Measurements from ENCODE around the gene PLPPR1.

DNA sequence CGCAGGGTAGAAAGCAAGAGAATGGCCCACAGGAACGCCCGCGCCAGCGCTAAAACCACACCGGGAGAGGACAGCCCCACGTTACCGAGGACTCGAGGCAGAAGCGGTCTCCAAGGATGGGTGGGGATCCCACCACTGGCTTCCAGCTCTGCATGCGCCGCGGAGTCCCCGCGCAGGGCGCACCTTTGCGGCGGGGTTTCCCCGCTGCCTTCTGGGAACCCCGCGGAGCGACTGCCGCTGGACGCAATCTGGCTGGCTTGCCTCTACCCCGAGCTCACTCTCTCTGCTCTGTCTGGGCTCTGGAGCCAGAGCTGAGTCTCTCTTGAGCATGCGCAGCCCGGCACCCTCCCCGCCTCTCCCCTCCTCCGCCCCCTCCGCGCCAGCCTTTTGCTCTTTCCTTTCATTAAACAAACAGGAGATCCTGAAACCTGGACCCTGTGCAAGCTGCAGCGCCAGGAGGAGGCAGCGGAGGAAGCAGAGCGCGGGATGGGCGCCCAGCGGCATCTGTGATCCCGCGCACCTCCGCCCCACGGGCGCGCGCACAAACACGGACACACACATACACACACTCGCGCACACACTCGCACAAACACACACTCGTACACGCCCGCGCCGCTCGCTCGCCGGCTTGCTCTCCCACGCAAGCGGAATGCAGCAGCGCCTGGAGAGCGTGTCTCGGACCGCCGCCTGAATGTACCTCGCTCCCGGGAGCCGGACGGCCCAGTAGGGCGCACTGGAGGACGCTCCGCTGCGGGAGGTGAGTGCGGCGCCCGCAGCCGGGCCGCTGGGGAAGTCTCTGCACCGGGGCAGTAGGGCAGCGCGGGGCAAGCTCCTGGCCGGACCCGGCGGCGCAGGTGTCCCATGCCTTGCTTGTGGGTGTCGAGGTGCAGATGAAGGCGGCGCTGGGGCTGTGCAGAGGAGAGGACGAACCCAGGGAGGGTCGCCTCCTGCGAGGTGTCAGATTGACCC is at the start of gene PLPPR1:
- TF ChIP-seq ATF3 (IDR thresholded peaks at IDR 0.05) (no peak), TAF1 (conservative IDR thresholded peaks at IDR 0.05) (peak; percentile 15), RAD21 (IDR thresholded peaks at IDR 0.05) (peak; percentile 36 to 50), GABPA (IDR thresholded peaks at IDR 0.05 in 1 of 2, conservative IDR thresholded peaks at IDR 0.05 in 1 of 2) (no peak), RXRA (IDR thresholded peaks at IDR 0.05) (no peak), YY1 (IDR thresholded peaks at IDR 0.05) (peak; percentile 9), JUND (IDR thresholded peaks at IDR 0.05) (no peak), EGR1 (IDR thresholded peaks at IDR 0.05; ENCODE audit: low read depth in 2 of 2) (peak; percentile 28 to 44)
- TF ChIP-seq, protein P1, sequence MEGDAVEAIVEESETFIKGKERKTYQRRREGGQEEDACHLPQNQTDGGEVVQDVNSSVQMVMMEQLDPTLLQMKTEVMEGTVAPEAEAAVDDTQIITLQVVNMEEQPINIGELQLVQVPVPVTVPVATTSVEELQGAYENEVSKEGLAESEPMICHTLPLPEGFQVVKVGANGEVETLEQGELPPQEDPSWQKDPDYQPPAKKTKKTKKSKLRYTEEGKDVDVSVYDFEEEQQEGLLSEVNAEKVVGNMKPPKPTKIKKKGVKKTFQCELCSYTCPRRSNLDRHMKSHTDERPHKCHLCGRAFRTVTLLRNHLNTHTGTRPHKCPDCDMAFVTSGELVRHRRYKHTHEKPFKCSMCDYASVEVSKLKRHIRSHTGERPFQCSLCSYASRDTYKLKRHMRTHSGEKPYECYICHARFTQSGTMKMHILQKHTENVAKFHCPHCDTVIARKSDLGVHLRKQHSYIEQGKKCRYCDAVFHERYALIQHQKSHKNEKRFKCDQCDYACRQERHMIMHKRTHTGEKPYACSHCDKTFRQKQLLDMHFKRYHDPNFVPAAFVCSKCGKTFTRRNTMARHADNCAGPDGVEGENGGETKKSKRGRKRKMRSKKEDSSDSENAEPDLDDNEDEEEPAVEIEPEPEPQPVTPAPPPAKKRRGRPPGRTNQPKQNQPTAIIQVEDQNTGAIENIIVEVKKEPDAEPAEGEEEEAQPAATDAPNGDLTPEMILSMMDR (IDR thresholded peaks at IDR 0.05; ENCODE audit: low read depth, low read length, missing input control), result no peak
- TF ChIP-seq, protein P2, sequence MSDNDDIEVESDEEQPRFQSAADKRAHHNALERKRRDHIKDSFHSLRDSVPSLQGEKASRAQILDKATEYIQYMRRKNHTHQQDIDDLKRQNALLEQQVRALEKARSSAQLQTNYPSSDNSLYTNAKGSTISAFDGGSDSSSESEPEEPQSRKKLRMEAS (IDR thresholded peaks at IDR 0.05), result no peak
